CD4-positive, alpha-beta T cell treated with Interleukin-10 for 1 hour (primary cell): ENCODE results near the gene B3GNT4.
"Not testable (repeated sequence)": the region's sequence is repeated elsewhere in the genome, so short reads cannot be mapped to it uniquely, and the experiment has no call there.

Source experiments
- DNase-seq: peaks from one replicate; pipeline ENCODE4 v3.0.0-alpha.2; 2020

Gene B3GNT4

GRCh38 chr12:122189626-122190475, 13.7 kb upstream of the B3GNT4 start:
- DNase-seq, result no peak

GRCh38 chr12:122190842-122191668, 12.5 kb upstream of the B3GNT4 start:
- peak; percentile 74 for DNase-seq

- DNase-seq, result no peak
These were observed 11.1 kb upstream of the B3GNT4 start for GRCh38 chr12:122192441-122192840.

DNA sequence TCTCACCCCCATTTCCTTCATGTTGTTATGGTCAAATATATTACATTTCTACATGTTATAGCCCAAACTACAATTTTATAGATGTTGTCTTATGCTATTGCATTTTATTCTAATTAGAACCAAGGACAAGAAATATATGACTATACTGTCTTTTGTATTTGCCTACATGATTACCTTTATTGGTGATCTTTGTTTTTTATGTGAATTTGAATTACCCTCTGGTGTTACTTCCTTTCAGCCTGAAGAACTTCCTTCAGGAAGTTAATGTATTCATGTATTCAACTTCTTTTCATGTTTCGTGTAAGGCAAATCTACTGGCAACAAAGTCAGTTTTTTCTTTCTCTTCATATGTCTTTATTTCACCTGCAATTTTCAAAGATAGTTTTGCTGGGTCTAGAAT, 8.7 kb upstream of the B3GNT4 start:
- no peak for DNase-seq

DNA sequence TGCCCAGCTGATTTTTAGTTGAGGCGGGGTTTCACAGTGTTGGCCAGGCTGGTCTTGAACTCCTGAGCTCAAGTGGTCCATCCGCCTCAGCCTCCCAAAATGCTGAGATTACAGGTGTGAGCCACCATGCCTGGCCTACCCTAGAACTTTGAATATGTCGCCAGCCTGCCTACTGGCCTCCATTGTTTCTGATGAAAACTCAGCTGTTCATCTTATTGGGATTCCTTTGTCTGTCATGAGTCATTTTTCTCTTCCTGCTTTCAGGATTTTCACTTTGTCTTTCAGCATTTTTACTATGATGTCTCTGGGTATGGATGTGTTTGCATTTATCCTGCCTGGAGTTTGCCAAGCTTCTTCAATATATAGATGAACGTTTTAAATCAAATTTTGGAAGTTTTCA, 8.1 kb upstream of the B3GNT4 start:
- DNase-seq, result no peak

GRCh38 chr12:122197612-122197966, 5.9 kb upstream of the B3GNT4 start:
- DNase-seq, result no peak

DNA sequence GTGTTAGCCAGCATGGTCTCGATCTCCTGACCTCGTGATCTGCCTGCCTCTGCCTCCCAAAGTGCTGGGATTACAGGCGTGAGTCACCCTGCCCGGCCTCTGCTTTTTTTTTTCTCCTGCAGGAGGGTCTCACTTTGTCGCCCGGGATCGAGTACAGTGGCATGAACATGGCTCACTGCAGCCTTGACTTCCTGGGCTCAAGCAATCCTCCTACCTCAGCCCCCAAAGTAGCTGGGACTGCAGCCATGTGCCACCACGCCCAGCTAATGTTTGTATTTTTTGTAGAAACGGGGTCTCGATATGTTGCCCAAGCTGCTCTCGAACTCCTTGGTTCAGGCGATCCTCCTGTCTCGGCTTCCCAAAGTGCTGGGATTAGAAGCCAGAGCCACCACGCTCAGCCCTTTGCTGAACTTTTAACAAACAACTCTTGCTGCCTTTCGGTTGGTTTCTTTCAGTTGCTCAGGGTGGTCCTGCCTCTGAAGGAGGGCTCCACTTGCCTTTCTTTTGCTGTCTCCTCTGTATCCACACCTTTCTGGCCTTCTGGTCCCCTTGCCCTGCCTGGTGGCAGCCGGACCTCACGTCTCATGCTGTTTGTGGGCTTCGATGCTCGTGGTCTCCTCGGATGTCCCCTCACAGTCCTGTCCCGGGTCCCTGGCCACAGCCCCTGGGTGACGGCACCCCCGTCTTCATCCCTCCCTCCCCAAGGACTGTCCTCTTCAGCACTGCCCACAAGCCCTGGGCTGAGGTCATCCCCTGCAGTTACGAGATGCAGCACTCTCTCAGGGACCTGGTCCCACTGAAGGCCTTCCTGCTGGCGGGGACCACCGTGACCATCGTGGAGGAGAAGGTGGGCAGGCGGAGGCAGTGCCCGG, 3.8 kb upstream of the B3GNT4 start:
- no peak for DNase-seq

- no peak for DNase-seq
These were observed 2.9 kb upstream of the B3GNT4 start for GRCh38 chr12:122200541-122201175.

DNA sequence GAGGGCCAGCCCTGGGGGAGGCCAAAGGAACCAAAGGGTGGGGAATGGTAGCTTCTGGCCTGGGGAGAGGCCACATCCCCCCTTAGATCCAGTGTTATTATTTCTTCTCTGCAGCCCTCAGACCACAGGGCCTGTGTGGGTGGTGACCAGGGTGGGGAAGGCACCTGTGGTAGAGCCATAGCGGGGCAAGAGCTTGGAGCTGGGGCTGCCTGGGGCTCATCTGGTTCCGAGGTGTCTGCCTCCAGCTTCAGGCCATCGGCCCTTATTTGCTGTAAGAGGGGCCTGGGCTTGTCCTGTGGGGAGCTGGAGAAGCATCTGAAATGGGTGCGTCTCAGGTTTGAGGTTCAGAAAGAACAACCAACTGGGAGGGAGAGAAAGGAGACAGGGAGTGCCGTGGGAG, 2.1 kb upstream of the B3GNT4 start:
- no peak for DNase-seq

DNA sequence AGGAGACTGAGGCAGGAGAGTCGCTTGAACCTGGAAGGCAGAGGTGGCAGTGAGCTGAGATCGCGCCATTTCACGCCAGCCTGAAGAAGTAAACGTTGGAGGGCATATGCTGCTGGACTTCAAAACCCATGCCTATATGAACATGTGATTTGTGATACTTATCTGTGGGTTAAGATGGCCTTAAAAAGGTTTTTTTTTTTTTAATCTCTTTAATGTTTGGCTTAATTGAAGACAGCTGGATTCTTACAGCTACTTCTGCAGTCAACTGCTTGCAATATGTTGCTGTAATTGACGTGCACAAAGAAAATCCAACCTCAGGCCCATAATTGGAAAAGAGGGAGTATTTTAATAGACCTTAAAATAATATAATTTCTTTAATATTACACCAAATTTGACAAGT, 1.5 kb upstream of the B3GNT4 start:
- DNase-seq, result no peak

GRCh38 chr12:122202811-122203210, 698 bp upstream of the B3GNT4 start:
- not testable (repeated sequence) for DNase-seq

GRCh38 chr12:122204167-122205052, 901 bp downstream of the B3GNT4 start:
- DNase-seq, result peak; percentile 19

DNA sequence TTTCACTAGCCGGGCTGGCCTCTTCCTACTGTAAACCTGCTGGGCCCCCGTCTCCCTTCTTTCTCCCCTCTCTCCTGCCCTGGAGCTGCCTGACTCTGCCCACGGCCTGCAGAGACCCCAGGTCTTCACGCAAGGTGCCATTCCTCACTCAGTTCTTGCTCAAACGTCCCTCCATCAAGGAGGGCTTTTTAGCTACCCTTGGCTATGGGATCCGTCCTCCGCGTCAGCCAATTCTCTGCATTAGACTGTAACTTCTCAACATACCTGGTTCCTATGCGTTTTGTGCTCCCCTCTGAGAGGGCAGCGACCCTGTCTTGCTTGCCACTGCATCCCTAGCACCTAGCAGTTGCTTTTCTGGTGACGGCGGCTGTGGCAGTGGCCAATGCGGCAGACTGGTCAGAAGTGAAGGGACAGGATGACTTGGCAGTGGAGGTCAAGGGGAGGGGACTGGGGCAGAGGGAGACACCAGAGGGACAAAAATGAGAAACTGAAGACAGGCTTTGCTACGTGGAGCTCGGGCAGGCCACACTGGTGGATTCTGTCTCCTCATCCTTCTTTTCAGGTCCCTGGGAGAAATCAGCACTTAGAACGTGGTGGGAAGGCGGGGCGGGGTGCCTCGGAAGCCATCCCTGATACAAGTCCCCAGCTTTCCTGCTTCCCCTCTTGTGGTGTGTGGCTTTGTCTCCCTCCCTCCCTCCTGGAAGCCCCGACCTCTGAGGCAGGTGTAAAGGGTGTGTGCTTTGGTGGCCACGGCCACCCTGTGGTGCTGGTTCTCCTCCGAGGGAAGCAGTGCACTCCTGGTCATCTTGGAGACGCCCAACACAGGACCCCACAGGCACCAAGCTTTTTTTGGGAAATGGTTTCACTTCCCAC, 1.8 kb downstream of the B3GNT4 start:
- DNase-seq, result no peak

DNA sequence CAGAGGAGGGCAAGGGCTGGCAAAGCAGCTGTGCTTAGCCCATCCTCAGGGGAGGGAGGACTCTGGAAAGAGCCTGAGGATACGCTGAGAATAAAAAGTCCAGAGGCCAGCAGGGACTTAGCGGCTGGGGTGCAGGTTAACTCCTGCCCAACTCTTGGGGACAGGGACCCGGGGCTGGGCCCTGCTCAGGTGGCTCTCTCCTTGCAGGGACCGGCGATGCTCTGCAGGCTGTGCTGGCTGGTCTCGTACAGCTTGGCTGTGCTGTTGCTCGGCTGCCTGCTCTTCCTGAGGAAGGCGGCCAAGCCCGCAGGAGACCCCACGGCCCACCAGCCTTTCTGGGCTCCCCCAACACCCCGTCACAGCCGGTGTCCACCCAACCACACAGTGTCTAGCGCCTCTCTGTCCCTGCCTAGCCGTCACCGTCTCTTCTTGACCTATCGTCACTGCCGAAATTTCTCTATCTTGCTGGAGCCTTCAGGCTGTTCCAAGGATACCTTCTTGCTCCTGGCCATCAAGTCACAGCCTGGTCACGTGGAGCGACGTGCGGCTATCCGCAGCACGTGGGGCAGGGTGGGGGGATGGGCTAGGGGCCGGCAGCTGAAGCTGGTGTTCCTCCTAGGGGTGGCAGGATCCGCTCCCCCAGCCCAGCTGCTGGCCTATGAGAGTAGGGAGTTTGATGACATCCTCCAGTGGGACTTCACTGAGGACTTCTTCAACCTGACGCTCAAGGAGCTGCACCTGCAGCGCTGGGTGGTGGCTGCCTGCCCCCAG, 2.8 kb downstream of the B3GNT4 start:
- no peak for DNase-seq

DNA sequence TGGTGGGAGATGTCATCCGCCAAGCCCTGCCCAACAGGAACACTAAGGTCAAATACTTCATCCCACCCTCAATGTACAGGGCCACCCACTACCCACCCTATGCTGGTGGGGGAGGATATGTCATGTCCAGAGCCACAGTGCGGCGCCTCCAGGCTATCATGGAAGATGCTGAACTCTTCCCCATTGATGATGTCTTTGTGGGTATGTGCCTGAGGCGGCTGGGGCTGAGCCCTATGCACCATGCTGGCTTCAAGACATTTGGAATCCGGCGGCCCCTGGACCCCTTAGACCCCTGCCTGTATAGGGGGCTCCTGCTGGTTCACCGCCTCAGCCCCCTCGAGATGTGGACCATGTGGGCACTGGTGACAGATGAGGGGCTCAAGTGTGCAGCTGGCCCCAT, 3.5 kb downstream of the B3GNT4 start:
- no peak for DNase-seq

- no peak for DNase-seq
These were observed 3.9 kb downstream of the B3GNT4 start for GRCh38 chr12:122207391-122207790.

DNA sequence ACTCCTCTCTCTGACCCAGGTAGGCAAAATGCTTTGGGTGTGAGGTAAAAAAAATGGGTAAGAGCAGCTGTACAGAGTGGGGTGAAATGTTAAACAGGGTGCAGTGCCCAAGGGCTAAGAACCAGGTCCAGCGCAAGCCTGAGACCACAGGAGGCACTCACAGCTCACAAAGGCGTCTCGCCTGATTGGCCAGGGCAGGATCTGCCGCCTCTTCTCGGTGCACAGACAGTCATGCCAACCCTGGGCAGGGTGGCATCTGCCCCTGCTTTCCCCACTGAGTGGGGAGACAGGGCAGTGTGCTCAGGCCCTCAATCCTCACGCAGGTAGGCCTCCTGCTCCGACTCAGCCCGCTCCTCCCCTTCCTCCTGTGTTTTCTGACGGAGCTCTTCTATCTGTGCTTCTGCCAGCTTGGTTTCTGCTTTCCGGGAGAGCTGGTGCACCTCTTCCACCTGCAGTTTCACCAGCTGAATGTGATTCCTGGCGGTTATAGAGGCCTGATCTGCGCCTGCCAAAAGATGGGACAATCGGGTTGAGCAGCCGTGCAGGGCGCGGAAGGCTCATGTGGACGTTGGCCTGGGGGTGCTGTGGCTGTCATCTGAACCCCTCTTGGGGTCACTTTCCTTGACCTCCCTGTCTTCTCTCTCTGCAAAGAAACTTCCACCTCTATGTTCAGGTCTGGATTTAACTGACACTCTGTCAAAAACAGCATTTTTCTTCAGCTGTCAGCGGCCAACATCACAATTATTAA, 4.7 kb downstream of the B3GNT4 start:
- DNase-seq, result no peak

GRCh38 chr12:122215771-122216170, 12.3 kb downstream of the B3GNT4 start:
- DNase-seq, result no peak

DNA sequence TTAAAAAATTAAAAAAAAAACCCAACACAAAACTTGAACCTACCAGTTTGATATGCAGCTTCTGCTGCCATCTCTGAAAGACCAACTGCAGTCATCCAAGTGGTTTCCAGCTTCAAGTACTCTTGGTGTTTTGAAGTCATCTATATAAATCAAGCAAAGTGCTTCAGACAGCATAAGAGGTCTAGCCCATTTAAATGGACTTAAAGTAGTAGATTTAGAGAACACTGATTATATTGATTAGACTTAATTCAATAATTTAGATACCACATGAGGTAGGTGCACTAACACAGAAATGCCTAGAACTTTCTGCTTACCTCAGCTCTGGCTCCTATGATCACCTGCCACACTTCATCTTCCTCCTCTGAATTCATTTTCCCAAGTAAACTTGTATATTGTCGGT, 12.9 kb downstream of the B3GNT4 start:
- DNase-seq, result no peak
